NCI-H2081 treated with DMSO at 0.1 percent for 48 hours (cell line): ENCODE measurements around the gene CLCN7.

Source experiments
- DNase-seq: peaks from one replicate; lab custom pipeline; 2025; lab: John Stamatoyannopoulos, UW

The CLCN7 gene

DNA sequence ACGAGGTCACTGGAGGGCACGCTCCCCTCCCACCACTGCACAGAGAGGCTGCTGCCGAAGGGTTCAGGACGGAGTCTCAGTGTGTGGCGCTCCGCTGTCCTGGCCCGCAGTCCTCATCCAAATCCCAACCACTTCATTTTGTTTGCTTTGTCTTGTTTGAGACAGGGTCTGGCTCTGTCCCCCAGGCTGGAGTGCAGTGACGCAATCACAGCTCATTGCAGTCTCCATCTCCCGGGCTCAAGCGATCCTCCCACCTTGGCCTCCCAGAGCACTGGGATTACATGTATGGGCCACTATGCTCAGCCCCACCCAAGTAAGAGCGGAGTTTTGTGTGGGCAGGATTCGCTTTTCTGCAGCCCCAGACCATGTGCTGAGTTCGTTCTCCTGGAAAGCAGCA, 73.1 kb downstream of the CLCN7 start:
- no peak for DNase-seq

DNA sequence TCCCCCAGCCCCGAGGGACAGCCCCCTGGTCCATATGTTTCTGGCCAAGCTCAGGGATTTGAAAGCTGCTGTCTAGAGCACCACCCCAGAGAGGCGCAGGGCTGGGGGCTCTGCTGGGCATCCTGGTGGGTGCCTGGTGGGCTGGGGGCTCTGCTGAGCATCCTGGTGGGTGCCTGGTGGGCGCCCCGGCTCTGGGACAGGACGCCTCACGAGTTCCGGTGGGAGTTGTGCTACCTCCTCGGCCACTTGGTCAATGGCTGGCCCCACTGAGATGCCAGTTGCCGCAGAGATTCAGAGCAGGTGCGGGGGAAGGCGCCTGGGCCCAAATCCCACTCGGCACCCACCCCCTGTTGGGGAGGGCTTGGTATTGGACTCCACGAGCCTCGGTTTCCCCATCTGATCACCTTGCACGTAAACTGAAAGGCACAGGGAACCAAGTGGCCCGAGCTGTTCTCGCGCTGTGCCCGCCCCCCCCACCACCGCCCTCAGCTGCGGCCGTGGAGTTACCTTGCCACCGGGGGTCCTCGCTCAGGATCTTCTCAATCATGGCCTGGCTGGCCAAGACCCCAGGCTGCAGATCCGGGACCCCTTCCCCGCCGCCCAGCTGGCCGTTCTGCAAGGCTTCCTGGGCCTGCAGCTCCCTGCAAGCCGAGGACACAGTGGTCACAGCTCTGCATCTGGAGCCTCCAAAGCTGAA, 73.6 kb downstream of the CLCN7 start:
- no peak for DNase-seq

DNA sequence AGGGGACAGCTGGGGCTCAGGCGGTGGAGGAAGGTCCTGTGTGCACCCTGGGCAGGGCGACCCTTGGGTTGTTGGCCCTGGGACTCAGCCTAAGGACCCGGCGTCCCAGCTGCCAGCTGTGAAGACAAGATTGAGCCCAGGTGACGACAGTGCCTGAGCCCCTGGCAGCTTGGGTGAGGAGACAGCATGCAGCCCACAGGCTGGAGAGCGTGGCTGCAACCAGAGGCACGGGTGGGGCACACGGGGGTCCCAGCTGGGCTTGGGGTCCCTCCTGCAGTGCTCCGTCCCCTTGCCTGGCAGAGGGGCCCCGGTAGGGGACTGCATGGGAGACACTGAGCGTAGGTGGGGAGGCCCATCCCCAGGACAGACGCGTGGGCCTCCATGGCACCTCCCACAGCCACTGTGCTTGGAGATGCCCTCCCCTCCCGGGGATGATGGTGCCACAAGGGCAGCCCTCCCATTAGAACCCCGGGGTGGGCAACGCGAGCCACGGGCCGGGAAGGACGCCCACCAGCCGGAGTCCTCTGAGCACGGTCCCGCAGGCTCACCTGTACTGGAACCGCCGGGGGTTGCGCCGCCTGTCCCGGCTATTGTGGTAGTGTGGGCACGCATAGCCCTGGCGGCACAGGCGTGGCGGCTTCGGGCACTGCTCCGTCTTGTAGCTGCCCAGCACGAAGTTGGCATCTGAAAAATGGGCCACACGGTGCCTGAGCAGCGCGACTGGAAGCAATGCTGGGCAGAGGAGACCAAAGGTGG, 75.8 kb downstream of the CLCN7 start:
- no peak for DNase-seq

DNA sequence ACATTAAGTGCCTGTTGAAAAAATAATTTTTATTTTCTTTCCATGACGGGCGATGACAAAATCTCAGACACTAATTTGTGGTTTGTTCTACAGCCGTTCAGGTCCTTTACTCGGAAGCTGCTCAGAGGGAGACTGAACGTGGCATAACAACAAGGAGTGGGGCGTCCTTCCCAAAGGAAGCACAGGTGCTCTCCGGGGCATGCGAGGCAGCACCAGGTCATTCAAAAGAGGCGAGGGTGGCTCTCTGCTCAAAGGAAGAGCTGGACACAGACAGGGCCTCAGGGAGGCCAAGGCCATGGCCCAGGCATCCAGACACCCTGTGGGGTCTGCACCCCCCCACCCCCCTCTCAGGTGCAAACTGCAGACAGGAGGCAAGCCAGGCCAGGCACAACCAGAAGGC, 76.5 kb downstream of the CLCN7 start:
- DNase-seq: no peak

DNA sequence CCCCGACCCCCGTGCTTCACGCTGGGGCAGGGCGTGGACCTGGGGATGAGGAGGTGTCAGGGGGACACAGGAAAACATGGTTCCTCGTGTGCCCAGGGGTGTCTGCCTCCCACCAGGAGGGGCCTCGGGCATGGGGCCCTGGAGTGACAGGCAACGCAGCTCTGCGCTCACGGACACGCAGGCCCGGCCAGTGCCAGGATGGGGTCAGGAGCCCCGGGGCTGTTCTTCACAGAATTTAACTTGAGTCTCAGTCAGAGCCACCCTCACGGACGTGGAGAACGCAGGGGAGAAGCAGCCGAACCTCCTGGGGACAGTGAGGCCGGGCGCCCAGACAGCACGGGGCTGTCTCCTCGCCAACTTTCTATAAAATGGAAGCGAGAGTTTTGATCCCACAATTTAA, 77.0 kb downstream of the CLCN7 start:
- DNase-seq: no peak

DNA sequence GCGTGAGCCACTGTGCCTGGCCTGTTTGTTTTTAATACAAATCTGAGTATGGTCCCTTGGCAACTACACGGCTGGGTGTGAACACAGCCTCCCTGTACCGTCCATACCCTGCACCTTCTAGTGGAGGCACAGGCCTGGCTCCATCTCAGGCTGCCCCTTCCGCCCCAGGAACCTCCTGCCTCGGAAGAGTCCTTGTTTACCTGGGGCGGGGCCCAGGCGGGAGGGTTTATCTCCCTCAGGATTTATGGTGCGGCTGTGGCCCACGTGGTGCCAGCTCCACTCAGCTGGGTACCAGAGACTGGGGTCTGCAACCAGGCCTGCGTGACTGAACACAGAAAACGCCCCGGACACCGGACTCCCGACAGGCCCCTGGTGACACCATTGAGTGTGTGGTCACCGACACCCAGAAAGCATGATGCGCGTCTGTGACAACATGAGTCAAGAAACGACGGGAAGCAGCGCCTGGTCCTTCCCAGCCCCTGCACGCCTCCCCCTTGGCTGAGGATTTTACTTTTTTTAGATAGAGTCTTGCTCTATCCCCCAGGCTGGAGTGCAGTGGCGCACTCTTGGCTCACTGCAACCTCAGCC, 79.3 kb downstream of the CLCN7 start:
- no peak for DNase-seq
